IMR-90 (cell line): Measurements from ENCODE around the gene SIK1. TPM values are rescaled to one million over a fixed set of nuclear protein-coding genes. Genes with fewer than 3 reads are reported as not detected.
"Not testable (repeated sequence)": the region's sequence is repeated elsewhere in the genome, so short reads cannot be mapped to it uniquely, and the experiment has no call there.

Source experiments
- ATAC-seq: fragments of 200-7000 bp; cut with Tn5 transposase; 2 replicates; pipeline ENCODE4 v1.9.1; 2020; ENCODE audit warnings: low read depth, mild to moderate bottlenecking, moderate library complexity
- BruUV-seq: library from RNA; stranded (reverse); fragments of 400-500 nt; replicated peaks from 2 replicates; lab custom pipeline; 2021; lab: Mats Ljungman, UMichigan
- CTCF ChIA-PET: fragments of 300-600 bp; formaldehyde crosslinking; extraction: SDS; loops from one replicate; lab custom pipeline; 2021; ENCODE audit warnings: antibody characterized with exemption; lab: Yijun Ruan, JAX
- POLR2A ChIA-PET: fragments of 300-600 bp; sonication (Branson Sonifier 250); formaldehyde crosslinking; loops from one replicate; lab custom pipeline; 2022; ENCODE audit warnings: antibody characterized with exemption; ENCODE audit not compliant: unreplicated experiment; lab: Charles Lee
- DNase-seq: peaks from one replicate; pipeline ENCODE4 v3.0.0; 2013
- H2AFZ ChIP-seq: replicated peaks from 2 replicates; pipeline ENCODE3; 2013; ENCODE audit warnings: low read length, mild to moderate bottlenecking; ENCODE audit not compliant: poor library complexity
- H2AK5ac ChIP-seq: 2 replicates; pipeline ENCODE4 v1.6.1; 2013; ENCODE audit warnings: low read depth, low read length, inconsistent platforms
- H2AK9ac ChIP-seq: replicated peaks from 2 replicates; pipeline ENCODE3; 2013; ENCODE audit warnings: mild to moderate bottlenecking, low read depth, low read length, moderate library complexity; ENCODE audit not compliant: poor library complexity
- H2BK120ac ChIP-seq: 2 replicates; pipeline ENCODE4 v1.6.1; 2013; ENCODE audit warnings: low read depth, low read length, inconsistent platforms
- H2BK15ac ChIP-seq: 3 replicates; pipeline ENCODE4 v1.6.1; 2013; ENCODE audit warnings: low read depth, low read length, inconsistent platforms
- H2BK20ac ChIP-seq: 2 replicates; pipeline ENCODE4 v1.6.1; 2013; ENCODE audit warnings: low read depth, mild to moderate bottlenecking, inconsistent platforms, low read length, moderate library complexity
- H2BK5ac ChIP-seq: 2 replicates; pipeline ENCODE4 v1.6.1; 2013; ENCODE audit warnings: mild to moderate bottlenecking, low read depth, low read length, inconsistent platforms; ENCODE audit not compliant: poor library complexity, severe bottlenecking
- H3K14ac ChIP-seq: replicated peaks from 2 replicates; pipeline ENCODE4 v1.6.1; 2013; ENCODE audit warnings: low read depth, low read length, inconsistent platforms
- H3K18ac ChIP-seq: 2 replicates; pipeline ENCODE4 v1.6.1; 2013; ENCODE audit warnings: low read depth, low read length, control low read depth
- H3K23ac ChIP-seq: 2 replicates; pipeline ENCODE4 v1.6.1; 2013; ENCODE audit warnings: low read depth, low read length, inconsistent platforms
- H3K27ac ChIP-seq: 2 replicates; pipeline ENCODE4 v1.5.1; 2013; ENCODE audit warnings: mild to moderate bottlenecking, control low read depth, low read length; ENCODE audit not compliant: insufficient read depth
- H3K27me3 ChIP-seq: 2 replicates; pipeline ENCODE4 v1.6.1; 2013; ENCODE audit warnings: low read length; ENCODE audit not compliant: control insufficient read depth, insufficient read depth
- H3K36me3 ChIP-seq: 2 replicates; pipeline ENCODE4 v1.6.1; 2013; ENCODE audit warnings: low read length, mixed read lengths; ENCODE audit not compliant: control insufficient read depth, insufficient read depth
- H3K4ac ChIP-seq: 2 replicates; pipeline ENCODE4 v1.6.1; 2013; ENCODE audit warnings: low read depth, low read length, inconsistent platforms
- H3K4me1 ChIP-seq: 2 replicates; pipeline ENCODE4 v1.6.1; 2013; ENCODE audit warnings: low read length, mixed read lengths; ENCODE audit not compliant: control insufficient read depth, insufficient read depth
- H3K4me2 ChIP-seq: 2 replicates; pipeline ENCODE4 v1.6.1; 2013; ENCODE audit warnings: low read depth, mild to moderate bottlenecking, control low read depth, low read length, moderate library complexity
- H3K4me3 ChIP-seq: 2 replicates; pipeline ENCODE4 v1.5.1; 2013; ENCODE audit warnings: low read depth, mild to moderate bottlenecking, control low read depth, low read length, moderate library complexity; ENCODE audit not compliant: insufficient read depth
- H3K56ac ChIP-seq: 2 replicates; pipeline ENCODE4 v1.6.1; 2013; ENCODE audit warnings: low read length, inconsistent platforms; ENCODE audit not compliant: insufficient read depth; ENCODE audit errors: extremely low read depth
- H3K79me1 ChIP-seq, 2 experiments: 2 replicates each; pipeline ENCODE4 v1.6.1; 2013; ENCODE audit warnings: low read length in 2 of 2, inconsistent platforms in 1 of 2, low read depth in 1 of 2
- H3K9ac ChIP-seq: 2 replicates; pipeline ENCODE4 v1.6.1; 2013; ENCODE audit warnings: low read depth, low read length, control low read depth
- H3K9me1 ChIP-seq: 2 replicates; pipeline ENCODE4 v1.6.1; 2013; ENCODE audit warnings: low read length, inconsistent platforms; ENCODE audit not compliant: insufficient read depth
- H3K9me3 ChIP-seq: 2 replicates; pipeline ENCODE4 v1.6.1; 2013; ENCODE audit warnings: low read length; ENCODE audit not compliant: control insufficient read depth, insufficient read depth
- H4K20me1 ChIP-seq: 2 replicates; pipeline ENCODE4 v1.6.1; 2013; ENCODE audit warnings: low read length, inconsistent platforms; ENCODE audit not compliant: insufficient read depth
- H4K5ac ChIP-seq: 2 replicates; pipeline ENCODE4 v1.6.1; 2013; ENCODE audit warnings: mild to moderate bottlenecking, low read depth, low read length, control low read depth
- H4K8ac ChIP-seq, 2 experiments: 2 replicates each; pipeline ENCODE4 v1.6.1; 2013; ENCODE audit warnings: low read depth in 2 of 2, low read length in 2 of 2, control low read depth in 1 of 2, inconsistent platforms in 1 of 2
- H4K91ac ChIP-seq: 2 replicates; pipeline ENCODE4 v1.6.1; 2013; ENCODE audit warnings: low read depth, low read length, inconsistent platforms; ENCODE audit not compliant: insufficient read depth
- WGBS, 2 experiments: methylation state at CpG; one replicate each; pipeline versions ENCODE4 v1.1.5 to v1.1.7; 2013; ENCODE audit warnings: missing lambda C conversion rate in 2 of 2; ENCODE audit not compliant: insufficient read length in 1 of 2; ENCODE audit errors: extremely low coverage in 2 of 2; 5-methylcytosine and 5-hydroxymethylcytosine counted together
- dilution Hi-C: fragments of 300-500 bp; cut with HindIII; formaldehyde crosslinking; loops from one replicate; pipeline ENCODE4 v1.14.3; 2018; ENCODE audit warnings: low sequenced_read_pairs; ENCODE audit not compliant: unreplicated experiment
- in situ Hi-C: fragments of 300-500 bp; cut with MboI; formaldehyde crosslinking; loops from 3 replicates; pipeline ENCODE4 v1.14.3; 2019; ENCODE audit warnings: low sequenced_read_pairs, inconsistent platforms, mixed read lengths
- intact Hi-C: fragments of 100-400 bp; cut with micrococcal nuclease; formaldehyde crosslinking; loops from 2 replicates; pipeline ENCODE4 v1.10.0; 2022
- polyA plus RNA-seq, 3 experiments: library from polyadenylated mRNA; depleted of rRNA; stranded (reverse); fragments of >200 nt; gene quantifications; 2 replicates each; pipeline ENCODE4 v1.2.3, GENCODE V29; 2012; ENCODE audit warnings: low replicate concordance in 1 of 3
- total RNA-seq: library from RNA; depleted of rRNA; stranded (reverse); fragments of >200 nt; gene quantifications from 2 replicates; pipeline ENCODE4 v1.2.3, GENCODE V29; 2012

Gene SIK1
- total and polyA plus RNA-seq, 2 of the 4 experiments (the other 2 are of a cell fraction): 0.54 to 1.9 TPM

GRCh38 chr21:43398000-43398399 is 28.9 kb downstream of the SIK1 start:
- DNase-seq, H2BK15ac ChIP-seq, H4K8ac ChIP-seq, H2AK5ac ChIP-seq, in situ Hi-C loops, POLR2A ChIA-PET, dilution Hi-C loops, H4K5ac ChIP-seq, H3K4me2 ChIP-seq, H3K9me3 ChIP-seq, CTCF ChIA-PET, intact Hi-C loops, H3K4ac ChIP-seq, H3K9me1 ChIP-seq, H3K36me3 ChIP-seq, ATAC-seq, H4K20me1 ChIP-seq, H2BK20ac ChIP-seq, H3K18ac ChIP-seq, H3K23ac ChIP-seq, H3K4me1 ChIP-seq, H3K27me3 ChIP-seq, H3K14ac ChIP-seq, H2BK120ac ChIP-seq, H3K79me1 ChIP-seq, H3K27ac ChIP-seq, H2AFZ ChIP-seq, H3K4me3 ChIP-seq, H2AK9ac ChIP-seq, H3K56ac ChIP-seq, H2BK5ac ChIP-seq, H3K9ac ChIP-seq, H4K91ac ChIP-seq, BruUV-seq: not testable (repeated sequence)
- no CpG with 5 or more reads among the region's 3 CpGs for WGBS, 2 experiments

- DNase-seq, H3K14ac ChIP-seq, intact Hi-C loops, H2BK20ac ChIP-seq, dilution Hi-C loops, in situ Hi-C loops, H3K56ac ChIP-seq, H4K8ac ChIP-seq, H3K4ac ChIP-seq, H4K5ac ChIP-seq, H3K27ac ChIP-seq, H2BK5ac ChIP-seq, H3K27me3 ChIP-seq, CTCF ChIA-PET, H3K36me3 ChIP-seq, H3K4me3 ChIP-seq, H3K79me1 ChIP-seq, ATAC-seq, H3K18ac ChIP-seq, H3K4me1 ChIP-seq, H4K20me1 ChIP-seq, H3K23ac ChIP-seq, POLR2A ChIA-PET, H2BK120ac ChIP-seq, H3K4me2 ChIP-seq, H3K9me3 ChIP-seq, H2AK5ac ChIP-seq, BruUV-seq, H3K9me1 ChIP-seq, H2AFZ ChIP-seq, H2BK15ac ChIP-seq, H4K91ac ChIP-seq, H2AK9ac ChIP-seq, H3K9ac ChIP-seq: not testable (repeated sequence)
- WGBS, 2 experiments: no CpG with 5 or more reads among the region's 15 CpGs
These were observed 29.5 kb downstream of the SIK1 start for GRCh38 chr21:43397439-43397808.
